Middle frontal gyrus (tissue), 1 donor: ENCODE results near the gene ZNF789.
"Not testable (repeated sequence)": the region's sequence is repeated elsewhere in the genome, so short reads cannot be mapped to it uniquely, and the experiment has no call there.

Experiments
- DNase-seq: peaks from one replicate; pipeline ENCODE4 v3.0.0-alpha.2; 2015; ENCODE audit warnings: low spot score; ENCODE audit errors: extremely low spot score

The ZNF789 gene

DNA sequence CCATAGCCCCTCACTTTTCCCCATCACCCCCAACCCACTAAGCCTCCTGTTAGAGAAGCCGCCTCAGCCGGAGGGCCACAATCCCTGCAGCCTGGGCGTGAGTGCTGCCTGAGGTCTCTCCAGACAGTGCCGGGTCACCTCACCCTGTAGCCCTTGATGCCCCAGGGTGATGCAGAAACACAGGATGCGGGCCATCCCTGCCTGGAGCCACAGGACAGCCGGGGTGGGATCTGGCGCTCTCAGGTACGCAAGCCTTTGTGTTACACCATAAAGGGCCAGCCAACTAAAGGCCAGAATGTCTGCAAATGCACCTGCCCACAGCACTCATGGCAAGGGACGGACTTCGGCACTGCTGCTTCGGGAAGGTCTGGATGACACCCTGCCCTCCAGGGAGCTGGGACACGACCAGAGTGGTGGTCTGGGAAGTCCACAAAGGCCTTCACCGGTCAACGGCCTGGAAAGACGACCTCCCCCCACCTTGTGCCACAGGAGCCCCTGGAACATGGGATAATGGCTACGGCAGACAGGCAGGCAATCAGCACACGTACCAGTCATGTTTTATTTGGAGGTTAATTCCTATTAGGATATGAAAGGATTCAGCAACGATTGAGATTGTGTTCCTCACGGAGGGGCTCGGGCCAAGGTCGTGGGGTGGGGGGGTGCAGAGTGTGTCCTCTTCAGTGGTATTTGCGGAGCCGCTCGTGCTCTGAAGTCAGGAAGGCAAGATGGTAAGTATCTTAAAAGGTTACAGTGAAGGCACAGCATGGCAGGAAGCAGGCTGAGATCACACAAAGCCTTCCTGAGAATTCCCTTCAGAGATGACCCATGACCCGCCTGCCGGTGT lies 14.8 kb upstream of the ZNF789 start:
- DNase-seq = no peak

DNA sequence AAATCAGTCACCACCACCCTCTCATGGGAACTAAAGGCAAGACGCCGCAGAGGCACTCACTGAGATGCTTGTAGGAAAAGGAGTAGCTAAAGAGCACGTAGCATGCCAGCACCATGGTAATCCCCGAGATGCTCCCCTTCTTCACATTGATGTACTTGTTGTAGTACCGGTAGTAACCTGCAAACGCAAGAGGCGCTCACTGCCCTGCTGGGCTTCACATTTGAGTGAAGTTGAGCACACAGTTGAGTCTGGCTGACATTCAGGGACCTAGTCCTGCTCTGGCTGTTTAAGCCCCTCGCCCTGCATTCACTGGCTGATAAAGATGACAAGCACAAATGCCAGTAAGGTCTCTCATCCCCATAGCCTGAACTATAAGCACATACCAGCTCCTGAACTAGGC lies 13.6 kb upstream of the ZNF789 start:
- DNase-seq = no peak

DNA sequence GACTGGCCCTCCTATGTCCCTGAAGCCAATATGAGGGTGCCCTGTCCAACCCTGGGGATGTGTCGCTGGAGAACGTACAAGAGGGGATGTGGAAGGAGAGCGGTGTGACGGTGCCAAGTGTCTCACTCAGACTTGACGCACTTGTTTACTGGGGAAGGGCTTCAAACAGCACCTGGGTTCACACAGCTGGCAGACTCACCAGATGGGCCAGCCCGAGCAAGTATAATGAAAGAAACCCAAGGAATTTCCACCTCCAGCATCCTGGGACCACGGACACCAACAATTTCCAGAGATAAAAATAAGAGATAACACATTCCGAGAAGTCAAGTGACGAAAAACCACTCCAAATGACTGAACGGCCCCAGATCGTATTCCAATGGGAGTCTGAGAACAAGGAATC lies 12.0 kb upstream of the ZNF789 start:
- no peak for DNase-seq

DNA sequence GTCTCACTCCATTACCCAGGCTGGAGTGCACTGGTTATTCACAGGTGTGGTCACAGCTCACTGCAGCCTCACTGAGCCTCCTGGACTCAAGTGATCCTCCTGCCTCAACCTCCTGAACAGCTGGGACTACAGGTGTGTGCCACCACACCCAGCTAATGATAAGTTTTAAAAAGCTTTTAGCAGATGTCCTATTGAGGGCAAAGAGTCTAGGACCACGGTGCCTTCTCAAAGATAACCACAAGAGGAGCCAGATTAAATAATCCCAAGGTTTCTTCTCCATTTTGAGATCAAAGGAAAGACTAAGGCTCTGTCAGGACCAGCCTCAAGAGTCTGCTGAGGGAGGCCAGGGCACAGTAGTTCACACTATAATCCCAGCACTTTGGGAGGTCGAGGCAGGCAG lies 11.5 kb upstream of the ZNF789 start:
- no peak for DNase-seq

DNA sequence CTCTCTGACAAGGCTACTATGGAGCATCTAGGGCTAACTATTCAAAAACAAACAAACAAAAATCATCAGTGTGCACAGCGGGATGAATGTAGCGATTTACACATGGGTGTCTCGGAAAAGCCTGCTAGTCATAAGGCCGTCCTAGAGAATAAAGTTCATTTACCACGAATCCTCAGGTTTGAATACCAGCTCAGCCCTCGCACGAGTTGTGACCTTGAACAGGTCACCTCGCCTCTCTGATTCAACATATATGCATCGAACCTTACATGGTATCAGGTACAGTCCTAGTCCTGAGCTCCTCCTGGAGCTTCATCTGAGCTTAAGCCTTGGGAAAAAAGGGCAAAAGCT lies 7.3 kb upstream of the ZNF789 start:
- no peak for DNase-seq

DNA sequence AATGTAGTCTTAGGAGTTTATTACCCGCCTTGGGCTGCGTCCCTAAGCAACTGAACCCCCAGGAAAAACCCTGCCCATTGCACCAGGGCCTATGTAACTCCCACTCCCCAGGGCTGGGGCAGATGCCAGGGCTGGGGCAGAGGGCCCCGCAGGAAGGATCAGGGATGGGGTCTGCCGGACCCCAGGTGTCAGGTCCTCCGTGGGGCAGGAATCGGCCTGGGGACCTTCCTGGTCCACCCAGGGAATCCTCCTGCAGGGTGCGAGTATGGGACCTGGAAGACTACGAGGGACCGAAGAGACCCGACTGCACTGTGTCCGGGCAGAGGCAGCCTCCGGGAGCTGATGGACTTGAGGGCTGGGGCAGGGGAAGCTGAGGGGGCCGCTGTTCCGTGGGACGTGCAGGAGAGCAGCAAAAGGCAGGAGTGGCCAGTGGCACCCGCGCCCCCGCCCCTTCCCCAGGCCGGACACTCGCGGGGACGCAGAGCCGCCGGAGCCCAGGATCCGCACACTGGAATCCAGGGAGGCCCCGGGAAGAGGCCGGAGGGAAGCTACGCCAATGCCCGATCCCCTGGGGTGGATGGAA lies 4.3 kb upstream of the ZNF789 start:
- DNase-seq = no peak

DNA sequence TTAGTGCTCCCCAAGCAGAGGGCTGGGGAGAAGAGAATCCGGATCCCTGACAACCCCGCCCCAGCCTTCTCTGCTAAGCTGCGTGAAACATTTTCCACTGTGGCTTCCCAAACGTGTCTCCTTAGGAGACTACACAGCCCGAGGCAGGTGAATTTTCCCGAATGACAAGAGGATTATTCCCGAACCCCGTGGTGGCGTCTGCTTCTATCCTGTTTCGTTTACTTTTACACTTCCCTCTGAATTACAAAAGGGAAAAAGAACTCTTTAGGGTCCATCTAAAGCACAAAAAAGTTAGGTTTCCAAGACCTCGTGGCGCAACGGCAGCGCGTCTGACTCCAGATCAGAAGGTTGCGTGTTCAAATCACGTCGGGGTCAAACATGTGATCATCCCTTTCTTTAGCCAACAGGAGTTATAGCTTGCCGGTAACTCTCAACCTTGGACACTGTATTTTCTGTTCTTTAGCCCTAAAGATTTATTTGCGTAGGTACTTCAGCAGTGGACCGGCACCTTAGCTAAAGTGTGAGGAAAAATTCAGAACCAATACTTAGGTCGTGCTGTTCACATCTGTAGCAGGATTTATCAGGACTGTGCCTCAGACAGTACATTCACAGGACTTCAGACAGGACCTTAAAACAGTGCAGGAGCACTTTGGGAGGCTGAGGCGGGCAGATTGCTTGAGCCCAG lies 3.2 kb upstream of the ZNF789 start:
- DNase-seq = no peak

DNA sequence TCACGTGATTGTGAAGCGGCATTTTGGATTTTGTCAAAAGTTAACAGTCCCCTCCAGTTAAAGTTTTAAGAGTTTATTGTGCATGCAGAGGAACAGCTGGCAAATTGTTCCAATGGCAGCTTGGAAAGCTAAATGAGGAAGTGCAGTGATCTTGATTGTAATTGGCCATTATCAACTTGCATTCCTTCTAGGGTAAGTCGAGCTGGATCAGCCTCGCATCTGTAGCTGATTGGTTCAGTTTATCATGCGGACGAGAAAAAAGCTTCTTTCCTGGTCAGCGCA lies 566 bp downstream of the ZNF789 start:
- no peak for DNase-seq

DNA sequence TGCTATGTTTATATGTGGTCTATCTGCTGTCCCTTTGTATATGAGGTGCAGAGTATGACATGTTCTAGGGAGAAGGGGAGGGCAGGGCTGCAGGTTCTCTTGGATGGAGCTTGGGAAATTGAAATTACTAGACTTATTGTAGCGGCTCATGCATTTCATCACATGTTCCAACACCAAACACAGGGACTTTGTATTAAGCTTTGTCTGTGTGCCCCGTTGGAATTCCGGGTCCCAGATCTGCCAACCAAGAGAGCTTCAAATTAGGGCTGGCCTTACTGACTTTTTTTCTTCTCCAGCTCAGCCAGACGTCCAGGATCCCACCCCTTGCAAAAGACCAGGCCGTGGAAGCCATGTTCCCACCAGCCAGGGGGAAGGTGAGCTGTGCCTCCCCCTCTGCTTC lies 3.4 kb downstream of the ZNF789 start:
- no peak for DNase-seq

DNA sequence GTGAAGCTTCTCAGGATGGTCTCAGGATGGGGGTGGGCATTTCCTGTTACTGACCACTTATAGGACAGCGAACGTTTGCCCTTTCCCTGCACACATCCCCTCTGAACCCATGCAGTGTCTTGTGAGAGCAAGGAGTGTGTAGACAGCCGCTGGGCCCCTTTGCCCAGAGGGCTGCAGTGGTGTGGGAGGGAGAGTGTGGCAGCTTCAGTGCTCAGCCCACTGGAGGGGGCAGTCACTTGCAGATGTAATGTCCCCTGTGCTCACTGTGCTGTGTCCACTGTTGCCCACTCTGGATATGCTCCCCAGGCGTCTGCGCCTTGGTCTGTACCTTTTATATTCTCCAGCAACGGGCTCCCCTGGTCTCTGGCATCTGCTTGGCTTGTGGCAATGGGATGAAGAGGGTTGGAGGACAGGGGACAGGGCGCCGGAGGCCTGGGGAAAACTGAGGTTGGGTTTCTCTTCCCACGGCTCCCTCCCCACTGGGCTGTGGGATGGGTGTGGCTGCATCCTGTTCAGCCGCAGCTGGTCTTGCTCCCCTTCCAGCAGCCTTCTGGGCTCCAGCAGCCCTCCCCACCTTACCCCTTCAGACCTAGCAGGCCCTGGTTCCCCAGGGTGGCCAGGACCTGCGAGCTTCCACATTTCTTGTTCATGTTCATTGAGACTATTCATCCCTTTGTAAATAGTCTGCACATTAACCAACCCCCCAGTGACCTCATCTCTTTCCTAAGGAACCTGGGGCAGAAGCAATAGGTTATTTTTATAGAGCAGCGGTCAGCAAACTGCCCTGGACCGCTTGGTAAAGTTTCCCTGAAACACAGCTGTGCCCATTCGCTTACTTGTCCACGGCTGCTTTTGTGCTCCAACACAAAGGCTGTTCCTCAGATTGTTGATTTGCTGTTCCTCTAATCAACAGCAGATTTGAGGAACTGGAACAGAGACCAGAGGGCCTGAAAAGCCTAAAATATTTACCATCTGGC lies 6.1 kb downstream of the ZNF789 start:
- no peak for DNase-seq

DNA sequence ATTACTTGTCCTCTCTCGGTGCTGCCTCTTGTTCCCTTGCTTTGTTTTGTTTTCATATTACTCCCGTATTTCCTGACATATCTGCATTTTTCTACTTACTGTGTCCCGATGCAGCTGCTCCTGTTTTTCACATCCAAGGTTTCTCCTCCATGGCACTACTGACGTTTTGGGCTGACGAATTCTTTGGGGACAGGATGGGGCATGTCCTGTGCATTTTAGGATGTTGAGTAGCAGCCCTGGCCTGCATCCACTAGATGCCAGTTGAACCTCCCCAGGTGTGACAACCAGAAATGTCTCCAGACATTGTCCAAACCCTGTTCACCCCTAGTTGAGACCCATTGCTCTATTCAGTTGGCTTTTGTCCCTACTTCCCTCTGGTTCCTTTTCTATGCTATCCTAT lies 12.4 kb downstream of the ZNF789 start:
- no peak for DNase-seq

DNA sequence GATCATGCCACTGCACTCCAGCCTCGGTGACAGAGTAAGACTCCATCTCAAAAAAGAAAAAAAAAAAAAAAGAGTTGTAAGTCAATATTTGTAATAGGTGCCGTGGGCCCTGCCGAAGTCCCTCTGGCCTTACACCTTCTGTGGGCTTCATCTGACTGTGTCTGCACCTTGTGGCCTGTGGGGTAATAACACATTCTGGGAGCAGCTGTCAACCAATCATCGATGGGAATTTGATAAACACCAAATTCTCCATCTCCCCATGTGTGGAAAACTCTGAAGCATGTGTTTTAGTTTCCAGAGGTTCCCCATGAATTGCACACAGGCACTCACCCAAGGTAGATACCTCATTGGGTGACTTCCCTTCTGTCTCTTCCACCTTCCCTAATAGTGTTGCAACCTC lies 16.5 kb downstream of the ZNF789 start:
- DNase-seq = no peak

DNA sequence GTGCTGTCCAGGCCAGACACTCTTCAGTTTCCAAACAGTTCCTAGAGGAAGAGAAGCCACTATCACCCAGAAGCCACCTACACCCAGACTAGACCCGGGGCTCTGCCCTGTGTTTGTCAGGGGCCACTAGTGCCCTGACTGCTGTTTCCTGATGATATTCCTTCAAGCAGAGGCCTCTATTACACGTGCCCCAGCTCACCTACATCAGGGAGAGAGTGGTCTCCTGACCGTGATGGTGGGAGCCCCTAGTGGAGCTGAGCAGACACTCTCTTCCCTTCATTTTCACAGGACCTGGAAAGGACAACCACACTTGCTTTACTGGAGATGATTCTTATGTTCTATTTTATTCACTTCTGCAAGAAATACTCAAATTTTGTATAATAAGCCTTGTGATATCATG lies 18.2 kb downstream of the ZNF789 start:
- no peak for DNase-seq

DNA sequence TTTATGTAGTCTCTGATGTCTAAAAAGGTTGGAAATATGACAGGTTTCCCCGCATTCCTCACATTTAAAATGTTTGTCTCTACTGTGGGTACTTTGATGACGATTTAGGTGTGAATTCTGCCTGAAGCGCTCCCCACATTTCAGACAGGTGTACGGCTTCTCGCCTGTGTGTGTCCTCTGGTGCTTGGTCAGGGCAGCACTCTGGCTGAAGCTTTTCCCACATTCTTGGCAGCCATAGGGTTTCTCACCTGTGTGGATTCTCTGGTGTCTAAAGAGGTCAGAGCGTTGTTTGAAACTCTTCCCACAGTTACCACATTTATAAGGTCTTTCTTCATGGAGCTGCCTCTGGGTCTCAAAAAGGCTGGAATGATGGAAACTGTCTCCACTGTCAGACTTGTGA lies 21.1 kb downstream of the ZNF789 start:
- DNase-seq = no peak

DNA sequence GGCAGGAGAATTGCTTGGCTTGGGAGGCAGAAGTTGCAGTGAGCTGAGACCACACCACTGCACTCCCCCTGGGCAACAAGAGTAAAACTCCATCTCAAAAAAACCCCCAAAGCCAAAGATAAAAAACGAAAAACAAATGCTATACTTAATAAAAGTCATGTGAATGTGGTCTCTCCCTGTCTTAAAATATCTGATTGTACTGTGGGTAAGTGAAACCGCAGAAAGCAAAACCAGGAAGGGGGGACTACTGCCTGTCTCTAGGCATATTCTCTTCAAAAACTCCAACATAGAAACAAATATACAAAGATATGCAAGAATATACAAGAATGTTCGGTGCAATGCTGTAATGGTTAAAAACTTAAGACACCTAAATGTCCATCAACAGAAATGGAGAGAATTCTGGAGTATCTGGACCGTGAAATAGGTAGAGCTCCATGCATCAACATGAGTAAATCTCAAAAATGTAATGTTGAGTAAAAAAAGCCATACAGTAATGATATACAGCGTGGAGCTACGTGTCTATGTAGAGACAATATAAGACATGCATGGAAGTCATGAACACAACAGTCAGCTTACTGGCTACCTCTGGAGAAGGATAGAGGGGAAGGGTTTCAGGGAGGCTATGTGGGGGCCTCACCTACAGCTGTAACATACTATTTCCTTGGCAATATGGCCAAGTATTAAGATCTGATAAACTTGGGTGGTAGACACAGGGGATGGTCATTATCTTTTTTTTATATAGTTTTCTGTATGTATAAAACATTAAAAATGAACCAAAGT lies 25.3 kb downstream of the ZNF789 start:
- DNase-seq = no peak

DNA sequence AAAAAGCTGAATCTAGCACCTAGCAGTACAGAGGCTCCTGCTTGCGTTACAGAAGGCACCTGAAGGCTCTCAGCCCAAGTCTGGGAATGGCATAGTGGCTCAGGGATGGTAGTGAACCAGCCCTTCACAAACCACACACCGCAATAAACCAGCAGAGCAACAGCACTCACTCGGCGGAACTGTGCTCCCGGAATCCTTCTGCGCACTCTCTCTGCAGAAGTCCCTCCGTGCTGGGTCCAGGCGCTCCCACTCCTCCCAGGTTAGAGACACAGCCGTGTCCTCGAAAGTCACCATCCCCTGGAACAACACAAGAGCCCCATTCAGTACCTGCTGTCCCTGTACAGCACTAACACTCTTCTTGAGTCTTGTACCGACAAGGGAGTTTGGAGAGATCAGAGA lies 25.9 kb downstream of the ZNF789 start:
- DNase-seq = no peak

DNA sequence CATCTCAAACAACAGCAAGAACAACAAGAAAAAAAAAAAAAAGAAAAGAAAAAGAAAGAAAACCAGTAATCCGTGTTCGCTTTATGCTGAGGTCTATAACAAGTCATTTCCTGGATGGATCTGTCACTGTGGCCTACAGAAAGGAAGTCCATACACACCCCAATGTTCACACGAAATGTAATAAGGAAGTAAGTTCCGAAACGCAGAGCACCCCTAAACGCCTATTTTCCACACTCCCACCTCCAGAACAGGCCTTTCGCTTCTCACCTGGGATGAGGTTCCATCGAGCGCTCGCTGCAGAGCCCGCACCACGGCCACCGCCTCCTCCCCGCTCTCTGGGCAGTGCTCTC lies 26.7 kb downstream of the ZNF789 start:
- no peak for DNase-seq

DNA sequence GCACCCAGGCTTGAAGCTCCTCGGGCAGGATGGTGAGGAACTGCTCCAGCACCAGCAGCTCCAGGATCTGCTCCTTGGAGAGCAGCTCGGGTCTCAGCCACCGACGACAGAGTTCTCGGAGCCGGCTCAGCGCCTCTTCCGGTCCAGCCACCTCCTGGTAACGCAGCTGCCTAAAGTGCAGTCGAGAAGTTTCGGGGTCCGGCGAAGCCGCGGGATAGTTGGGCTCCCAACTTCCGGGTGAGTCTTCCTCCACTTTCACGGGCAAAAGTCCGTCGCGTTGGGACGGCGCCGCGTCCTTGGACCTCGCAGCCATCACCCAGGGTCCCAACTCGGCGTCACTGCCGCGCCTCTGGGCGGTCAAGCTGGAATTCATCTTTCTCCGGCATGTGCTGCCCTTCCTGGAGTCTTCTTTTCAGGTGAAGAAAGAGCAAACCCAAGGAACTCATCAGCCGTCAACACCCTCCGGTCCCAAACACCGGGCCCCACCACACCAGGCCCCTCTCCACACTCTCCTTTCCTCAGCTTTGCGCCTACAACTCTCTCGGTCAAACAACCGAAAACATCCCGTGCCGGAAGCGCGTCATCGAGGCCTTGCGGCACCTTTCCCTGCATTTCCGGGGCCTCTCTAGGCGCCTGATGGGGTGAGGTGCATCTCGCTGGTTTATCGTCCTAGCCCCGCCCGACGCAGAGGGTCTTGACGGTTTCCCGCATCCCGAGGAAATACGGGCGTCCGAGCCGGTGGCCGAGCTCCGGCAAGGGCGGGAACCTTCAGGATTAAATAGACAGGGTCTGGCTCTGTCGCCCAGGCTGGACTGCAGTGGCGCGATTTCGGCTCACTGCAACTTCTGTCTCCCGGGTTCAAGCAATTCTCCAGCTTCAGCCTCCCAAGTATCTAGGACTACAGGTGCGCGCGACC lies 27.3 kb downstream of the ZNF789 start, which contains the start of gene ZNF394:
Gene ZNF394 (minus strand): TSS at position 561 of the 916 bp plus-strand sequence. CDS start 188 bp downstream, at position 373.
- peak; percentile 88 for DNase-seq

DNA sequence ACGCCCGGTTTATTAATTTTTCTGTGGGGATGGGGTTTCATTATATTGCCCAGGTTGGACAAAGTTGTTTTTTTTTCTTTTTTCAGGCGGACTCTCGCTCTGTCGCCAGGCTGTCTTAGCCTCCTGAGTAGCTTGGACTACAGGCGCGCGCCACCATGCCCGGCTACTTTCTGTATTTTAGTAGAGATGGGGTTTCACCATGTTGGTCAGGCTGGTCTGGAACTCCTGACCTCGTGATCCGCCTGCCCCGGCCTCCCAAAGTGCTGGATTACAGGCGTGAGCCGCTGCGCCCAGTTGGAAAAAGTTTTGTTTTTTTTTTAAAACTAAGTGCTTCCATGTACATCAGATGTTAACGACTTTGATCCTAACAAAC lies 27.9 kb downstream of the ZNF789 start:
- no peak for DNase-seq

DNA sequence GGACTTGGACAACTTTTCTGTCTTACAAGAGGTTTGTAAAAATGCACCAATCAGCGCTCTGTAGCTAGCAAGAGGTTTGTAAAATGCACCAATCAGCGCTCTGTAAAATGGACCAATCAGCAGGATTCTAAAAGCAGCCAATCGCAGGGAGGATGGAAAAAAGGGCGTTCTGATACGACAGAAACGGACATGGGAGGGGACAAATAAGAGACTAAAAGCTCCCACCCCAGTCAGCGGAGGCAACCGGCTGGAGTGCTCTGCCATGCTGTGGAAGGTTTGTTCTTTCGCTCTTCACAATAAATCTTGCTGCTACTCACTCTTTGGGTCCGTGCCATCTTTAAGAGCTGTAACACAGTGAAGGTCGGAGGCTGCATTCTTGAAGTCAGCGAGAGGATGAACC lies 28.5 kb downstream of the ZNF789 start:
- DNase-seq = not testable (repeated sequence)
